ENCODE data around the gene RPL7L1.

DNA sequence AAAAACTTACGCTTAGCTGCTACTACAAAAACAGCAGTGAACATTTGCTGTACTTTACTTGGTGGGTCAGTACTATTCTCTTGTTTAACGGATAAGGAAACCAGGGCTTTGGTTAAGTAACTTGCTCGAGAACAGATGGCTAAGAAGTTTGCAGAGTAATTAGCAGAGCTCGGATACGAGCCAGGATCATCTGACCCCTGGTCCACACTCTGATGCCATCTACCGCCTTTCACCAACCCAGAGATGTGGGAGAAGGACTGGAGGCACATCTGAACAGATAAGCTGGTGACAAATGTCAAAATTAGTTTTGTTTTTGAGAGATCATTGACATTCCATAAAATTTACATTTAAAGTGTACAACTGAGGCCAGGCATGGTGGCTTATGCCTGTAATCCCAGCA, 18.9 kb upstream of the RPL7L1 start:
- TF ChIP-seq, protein P1, sequence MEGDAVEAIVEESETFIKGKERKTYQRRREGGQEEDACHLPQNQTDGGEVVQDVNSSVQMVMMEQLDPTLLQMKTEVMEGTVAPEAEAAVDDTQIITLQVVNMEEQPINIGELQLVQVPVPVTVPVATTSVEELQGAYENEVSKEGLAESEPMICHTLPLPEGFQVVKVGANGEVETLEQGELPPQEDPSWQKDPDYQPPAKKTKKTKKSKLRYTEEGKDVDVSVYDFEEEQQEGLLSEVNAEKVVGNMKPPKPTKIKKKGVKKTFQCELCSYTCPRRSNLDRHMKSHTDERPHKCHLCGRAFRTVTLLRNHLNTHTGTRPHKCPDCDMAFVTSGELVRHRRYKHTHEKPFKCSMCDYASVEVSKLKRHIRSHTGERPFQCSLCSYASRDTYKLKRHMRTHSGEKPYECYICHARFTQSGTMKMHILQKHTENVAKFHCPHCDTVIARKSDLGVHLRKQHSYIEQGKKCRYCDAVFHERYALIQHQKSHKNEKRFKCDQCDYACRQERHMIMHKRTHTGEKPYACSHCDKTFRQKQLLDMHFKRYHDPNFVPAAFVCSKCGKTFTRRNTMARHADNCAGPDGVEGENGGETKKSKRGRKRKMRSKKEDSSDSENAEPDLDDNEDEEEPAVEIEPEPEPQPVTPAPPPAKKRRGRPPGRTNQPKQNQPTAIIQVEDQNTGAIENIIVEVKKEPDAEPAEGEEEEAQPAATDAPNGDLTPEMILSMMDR (IDR thresholded peaks at IDR 0.05), result no peak
- no peak for TF ChIP-seq POLR2A (IDR thresholded peaks at IDR 0.05; ENCODE audit: low read depth)

Measured in esophagus muscularis mucosa (tissue), 3 donors.